Measurements from ENCODE around the gene XK. TPM values are rescaled to one million over a fixed set of nuclear protein-coding genes. Genes with fewer than 3 reads are reported as not detected.

Gene XK
- total and polyA plus RNA-seq, 2 of the 4 experiments (the other 2 are of a cell fraction): under 0.01 to 0.02 TPM

GRCh38 chrX:37726346-37726745, 40.8 kb downstream of the XK start:
- TF ChIP-seq POLR2A (IDR thresholded peaks at IDR 0.05; ENCODE audit: low read depth, low read length) (no peak), USF2 (IDR thresholded peaks at IDR 0.05; ENCODE audit: low read depth, low read length) (no peak), RAD21 (IDR thresholded peaks at IDR 0.05; ENCODE audit: low read length) (no peak), ELK1 (IDR thresholded peaks at IDR 0.05; ENCODE audit: borderline replicate concordance, low read depth, low read length) (no peak), NFE2L2 (IDR thresholded peaks at IDR 0.05; ENCODE audit: low read depth, low read length) (no peak), MXI1 (IDR thresholded peaks at IDR 0.05; ENCODE audit: borderline replicate concordance, low read depth, low read length) (no peak), BHLHE40 (IDR thresholded peaks at IDR 0.05; ENCODE audit: low read depth, low read length) (no peak), FOS (IDR thresholded peaks at IDR 0.05; ENCODE audit: low read depth, low read length) (no peak), RCOR1 (IDR thresholded peaks at IDR 0.05; ENCODE audit: insufficient replicate concordance, low read length) (no peak), CEBPB (IDR thresholded peaks at IDR 0.05; ENCODE audit: low read depth, low read length) (no peak), CTCF (conservative IDR thresholded peaks at IDR 0.05; ENCODE audit: low read depth, low read length) (no peak), SMC3 (IDR thresholded peaks at IDR 0.05; ENCODE audit: low read depth, low read length) (no peak), RFX5 (IDR thresholded peaks at IDR 0.05; ENCODE audit: low read depth, low read length) (no peak), MAFK (IDR thresholded peaks at IDR 0.05; ENCODE audit: low read depth, low read length) (no peak)
- no peak overlapping the region for H3K18ac ChIP-seq (ENCODE audit: low read depth, low read length)
- no peaks in the 10 kb centered on the region for H4K20me1 ChIP-seq (ENCODE audit: insufficient read depth, low read length)
- H4K91ac ChIP-seq (ENCODE audit: insufficient read depth, low read depth, low read length): no peak overlapping the region
- no peak overlapping the region for H2BK5ac ChIP-seq (ENCODE audit: low read depth, low read length, poor library complexity, severe bottlenecking)
- no peak overlapping the region for H4K8ac ChIP-seq (ENCODE audit: low read depth in 2 of 2, low read length in 2 of 2)
- H2AK9ac ChIP-seq (replicated peaks; ENCODE audit: low read depth, low read length, poor library complexity): no peak overlapping the region
- H3K9me1 ChIP-seq (ENCODE audit: insufficient read depth, low read length): no peaks in the 10 kb centered on the region
- no peaks in the 10 kb centered on the region for H3K36me3 ChIP-seq (ENCODE audit: control insufficient read depth, insufficient read depth, low read length)
- H3K9ac ChIP-seq (ENCODE audit: low read depth, low read length): no peak overlapping the region
- no peak overlapping the region for H3K14ac ChIP-seq (replicated peaks; ENCODE audit: low read depth, low read length)
- dilution Hi-C loops (cut with HindIII; ENCODE audit: low sequenced_read_pairs, unreplicated experiment) (no loop called here), intact Hi-C loops (cut with micrococcal nuclease) (no loop called here), in situ Hi-C loops (cut with MboI; ENCODE audit: low sequenced_read_pairs) (no loop called here)
- H3K4me2 ChIP-seq (ENCODE audit: low read depth, low read length): no peak overlapping the region
- no peak overlapping the region for H2BK20ac ChIP-seq (ENCODE audit: low read depth, low read length)
- H3K4me3 ChIP-seq (ENCODE audit: insufficient read depth, low read depth, low read length): no peak overlapping the region
- H3K4me1 ChIP-seq (ENCODE audit: control insufficient read depth, insufficient read depth, low read length): no peaks in the 10 kb centered on the region
- no peak overlapping the region for H2BK120ac ChIP-seq (ENCODE audit: low read depth, low read length)
- no peaks in the 10 kb centered on the region; the same call in 1 of the 2 replicates for H3K27me3 ChIP-seq (ENCODE audit: control insufficient read depth, insufficient read depth, low read length)
- ChIA-PET CTCF (no interaction called here), POLR2A (ENCODE audit: unreplicated experiment) (no interaction called here)
- ATAC-seq (ENCODE audit: low read depth) (0 out of 2 replicates have a peak, but pooled peaks have one; percentile 14), DNase-seq (no peak)
- no peak overlapping the region for H2AFZ ChIP-seq (replicated peaks; ENCODE audit: low read length, poor library complexity)
- H2AK5ac ChIP-seq (ENCODE audit: low read depth, low read length): no peak overlapping the region
- H3K23ac ChIP-seq (ENCODE audit: low read depth, low read length): no peak overlapping the region
- H2BK15ac ChIP-seq (ENCODE audit: low read depth, low read length): no peak overlapping the region
- no peaks in the 10 kb centered on the region for H3K79me1 ChIP-seq (ENCODE audit: low read depth in 1 of 2, low read length in 2 of 2)
- H4K5ac ChIP-seq (ENCODE audit: low read depth, low read length): no peak overlapping the region
- H3K27ac ChIP-seq (ENCODE audit: insufficient read depth, low read length): no peak overlapping the region
- no TSS peak for BruUV-seq (replicated peaks)
- H3K56ac ChIP-seq (ENCODE audit: extremely low read depth, insufficient read depth, low read length): no peak overlapping the region
- no peaks in the 10 kb centered on the region for H3K9me3 ChIP-seq (ENCODE audit: control insufficient read depth, insufficient read depth, low read length)
- H3K4ac ChIP-seq (ENCODE audit: low read depth, low read length): no peak overlapping the region
- WGBS, 2 experiments (ENCODE audit: extremely low coverage in 2 of 2, insufficient read length in 1 of 2): no CpG with 5 or more reads among the region's 3 CpGs
